Measurements from ENCODE around the gene MCF2L.
A peak's percentile ranks its signal among the peaks of the same experiment; 100 is the strongest.

The MCF2L gene

DNA sequence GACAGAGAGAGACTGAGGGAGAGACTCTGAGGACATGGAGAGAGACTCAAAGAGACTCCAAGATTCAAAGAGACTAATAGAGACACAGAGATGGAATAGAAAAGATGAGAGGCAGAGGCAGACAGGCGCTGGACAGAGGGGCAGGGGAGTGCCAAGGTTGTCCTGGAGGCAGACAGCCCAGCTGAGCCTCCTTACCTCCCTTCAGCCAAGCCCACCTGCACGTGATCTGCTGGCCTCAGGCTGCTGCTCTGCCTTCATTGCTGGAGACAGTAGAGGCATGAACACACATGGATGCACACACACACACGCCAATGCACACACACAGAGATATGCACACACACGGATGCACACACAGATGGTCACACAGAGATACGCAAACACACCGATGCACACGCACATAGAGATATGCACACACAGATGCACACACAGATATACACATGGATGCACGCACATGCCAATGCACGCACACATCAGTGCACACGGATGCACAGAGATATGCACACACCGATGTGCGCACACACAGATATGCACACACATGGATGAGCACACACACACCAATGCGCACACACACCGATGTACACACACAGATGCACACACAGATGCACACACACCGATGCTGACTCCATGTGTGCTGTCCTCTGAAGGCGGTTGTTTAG, 150.3 kb downstream of the MCF2L start:
- H3K9me3 ChIP-seq (ENCODE audit: control insufficient read depth, low read length): no peaks in the 10 kb centered on the region
- no peak overlapping the region for H3K9ac ChIP-seq (ENCODE audit: low read length)
- H3K27me3 ChIP-seq (replicated peaks; ENCODE audit: control insufficient read depth, insufficient read depth, low read length): peaks cover 32% of the 10 kb centered on the region
- no peaks in the 10 kb centered on the region for H3K36me3 ChIP-seq (ENCODE audit: control insufficient read depth, insufficient read depth, low read length, severe bottlenecking)
- H3K4me3 ChIP-seq (ENCODE audit: low read length): no peak overlapping the region
- no peak for DNase-seq (ENCODE audit: low read depth)
- H3K4me1 ChIP-seq (ENCODE audit: control insufficient read depth, insufficient read depth, low read length): peaks cover 10% of the 10 kb centered on the region

DNA sequence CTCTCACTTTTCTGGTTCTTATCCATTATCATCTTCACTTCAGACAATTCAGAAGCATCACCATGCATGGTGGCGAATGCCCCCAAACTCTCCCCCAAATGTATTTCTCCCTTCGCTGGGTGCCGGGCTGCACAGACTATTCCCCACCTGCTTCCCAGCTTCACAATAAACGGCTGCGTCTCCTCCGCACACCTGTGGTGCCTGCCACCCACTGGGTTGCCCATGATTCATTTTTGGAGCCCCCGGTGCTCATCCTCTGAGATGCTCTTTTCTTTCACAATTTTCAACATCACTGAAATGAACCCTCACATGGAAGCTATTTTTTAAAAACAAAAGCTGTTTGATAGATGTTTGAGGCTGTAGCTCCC, 150.8 kb downstream of the MCF2L start:
- no peak overlapping the region for H3K4me3 ChIP-seq (ENCODE audit: low read length)
- no peaks in the 10 kb centered on the region for H3K9me3 ChIP-seq (ENCODE audit: control insufficient read depth, low read length)
- H3K36me3 ChIP-seq (ENCODE audit: control insufficient read depth, insufficient read depth, low read length, severe bottlenecking): no peaks in the 10 kb centered on the region
- peaks cover 10% of the 10 kb centered on the region for H3K4me1 ChIP-seq (ENCODE audit: control insufficient read depth, insufficient read depth, low read length)
- H3K27me3 ChIP-seq (replicated peaks; ENCODE audit: control insufficient read depth, insufficient read depth, low read length): peaks cover 28% of the 10 kb centered on the region
- no peak overlapping the region for H3K9ac ChIP-seq (ENCODE audit: low read length)
- no peak for DNase-seq (ENCODE audit: low read depth)

GRCh38 chr13:113120300-113121182, 151.5 kb downstream of the MCF2L start:
- H3K27me3 ChIP-seq (replicated peaks; ENCODE audit: control insufficient read depth, insufficient read depth, low read length): peaks cover 22% of the 10 kb centered on the region

DNA sequence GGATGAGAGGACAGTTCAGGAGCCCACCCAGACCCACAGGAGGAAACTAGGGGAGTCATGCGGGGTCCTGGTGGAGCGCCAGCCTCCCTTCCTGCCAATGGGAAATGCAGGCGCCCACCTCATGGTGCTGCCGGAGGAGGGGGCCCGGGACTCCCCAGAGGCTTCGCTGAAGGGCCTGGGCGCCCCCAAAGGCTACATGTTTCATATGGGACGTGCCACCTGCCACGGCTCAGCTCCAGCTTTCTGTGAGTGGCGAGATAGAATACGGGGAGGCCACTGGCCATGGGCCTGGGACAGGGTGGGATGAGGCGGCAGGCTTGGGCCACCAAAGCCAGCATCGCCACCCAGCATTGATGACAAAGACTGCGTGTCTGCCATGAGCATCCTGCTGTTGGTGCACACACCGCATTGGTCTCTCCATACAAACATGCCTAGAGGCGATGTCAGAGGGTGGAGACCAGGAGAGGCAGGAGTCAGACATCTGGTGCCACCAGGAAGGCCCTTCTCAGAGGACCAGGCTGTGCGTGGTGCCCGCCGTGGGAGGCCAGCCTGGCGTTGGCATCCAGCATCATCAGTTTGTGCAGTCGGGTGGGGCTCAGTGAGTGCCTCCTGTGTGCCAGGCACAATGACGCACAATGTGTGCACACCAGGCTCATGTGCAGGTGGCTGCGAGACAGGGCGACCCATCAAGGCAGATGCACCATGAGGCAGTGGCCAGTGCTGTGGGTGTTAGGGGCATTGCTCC, 152.3 kb downstream of the MCF2L start:
- peaks cover 22% of the 10 kb centered on the region for H3K27me3 ChIP-seq (replicated peaks; ENCODE audit: control insufficient read depth, insufficient read depth, low read length)
- H3K4me1 ChIP-seq (ENCODE audit: control insufficient read depth, insufficient read depth, low read length): peaks cover 10% of the 10 kb centered on the region
- no peak overlapping the region for H3K9ac ChIP-seq (ENCODE audit: low read length)
- no peak for DNase-seq (ENCODE audit: low read depth)
- H3K4me3 ChIP-seq (ENCODE audit: low read length): no peak overlapping the region
- H3K9me3 ChIP-seq (ENCODE audit: control insufficient read depth, low read length): no peaks in the 10 kb centered on the region
- no peaks in the 10 kb centered on the region for H3K36me3 ChIP-seq (ENCODE audit: control insufficient read depth, insufficient read depth, low read length, severe bottlenecking)

More at GRCh38 chr13:113120300-113121182, 151.5 kb downstream of the MCF2L start:
- Histone ChIP-seq H3K4me1 (ENCODE audit: control insufficient read depth, insufficient read depth, low read length) (peaks cover 10% of the 10 kb centered on the region), H3K9me3 (ENCODE audit: control insufficient read depth, low read length) (no peaks in the 10 kb centered on the region), H3K4me3 (ENCODE audit: low read length) (no peak overlapping the region), H3K36me3 (ENCODE audit: control insufficient read depth, insufficient read depth, low read length, severe bottlenecking) (no peaks in the 10 kb centered on the region), H3K9ac (ENCODE audit: low read length) (no peak overlapping the region)
- DNase-seq (ENCODE audit: low read depth): no peak

DNA sequence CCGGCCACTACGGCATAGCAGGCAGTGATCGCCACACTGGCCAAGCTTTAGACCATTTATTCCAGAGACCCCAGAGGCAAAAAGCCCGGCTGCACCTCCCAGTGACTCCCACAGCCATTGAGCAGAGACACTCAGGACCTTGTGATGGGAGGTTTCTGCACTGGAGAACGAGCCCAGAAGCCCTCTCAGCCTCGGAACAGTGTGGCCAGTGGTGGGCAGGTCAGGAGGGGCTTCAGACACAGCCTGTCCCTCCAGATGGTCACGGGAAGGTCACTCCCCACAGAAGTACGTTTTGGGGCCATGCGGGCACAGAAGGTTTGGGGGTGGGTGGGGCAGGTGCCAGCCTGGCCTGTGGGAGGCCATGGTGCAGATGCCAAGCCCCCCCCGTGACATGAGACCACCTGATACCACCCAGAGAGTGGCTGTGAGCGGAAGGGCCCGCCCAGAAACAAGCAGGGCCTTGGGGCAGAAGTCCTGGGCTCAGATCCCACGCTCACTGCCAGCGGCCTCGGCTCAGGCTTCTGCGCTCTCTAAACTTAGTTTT, 153.0 kb downstream of the MCF2L start:
- DNase-seq (ENCODE audit: low read depth): no peak
- H3K27me3 ChIP-seq (replicated peaks; ENCODE audit: control insufficient read depth, insufficient read depth, low read length): peaks cover 22% of the 10 kb centered on the region
- H3K4me3 ChIP-seq (ENCODE audit: low read length): peak overlapping the region; percentile 53

DNA sequence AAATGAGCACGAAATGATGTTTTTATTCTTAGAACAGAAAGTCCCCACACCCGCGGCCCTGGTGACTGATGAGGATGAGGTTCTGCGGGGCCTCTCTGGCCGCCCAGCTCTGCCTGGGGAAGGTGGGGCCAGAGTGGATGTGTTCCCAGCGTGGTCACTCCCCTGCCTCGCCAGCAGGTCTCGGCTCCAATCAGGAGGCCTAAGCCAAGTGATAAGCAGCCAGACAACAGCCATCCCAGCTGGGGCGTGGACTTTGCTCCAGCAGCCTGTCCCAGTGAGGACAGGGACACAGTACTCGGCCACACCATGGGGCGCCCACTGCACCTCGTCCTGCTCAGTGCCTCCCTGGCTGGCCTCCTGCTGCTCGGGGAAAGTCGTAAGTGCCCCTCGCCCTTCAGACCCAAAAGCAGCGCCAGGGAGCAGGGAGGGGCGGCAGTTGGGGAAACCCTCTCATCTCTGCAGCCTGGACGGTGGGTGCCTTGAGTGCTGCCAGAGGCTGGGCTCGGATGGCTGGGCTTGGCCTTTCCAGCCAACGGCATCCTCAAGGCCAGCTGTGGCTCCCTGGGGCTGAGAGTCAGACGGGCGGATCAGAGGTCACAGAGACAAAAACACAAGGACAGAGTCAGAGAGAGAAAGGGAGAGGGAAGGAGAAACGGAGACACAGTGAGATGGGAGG, 153.7 kb downstream of the MCF2L start, which contains the start of gene F10:
F10 (plus strand) TSS at position 250 of the 676 bp plus-strand sequence; CDS start at position 307, 57 bp downstream.
- DNase-seq (ENCODE audit: low read depth): peak; percentile 88
- peak within 1 kb of the TSS; percentile 53 for H3K4me3 ChIP-seq (ENCODE audit: low read length)
- H3K4me1 ChIP-seq (ENCODE audit: control insufficient read depth, insufficient read depth, low read length): peaks cover 10% of the 10 kb centered on the region
- H3K27me3 ChIP-seq (replicated peaks; ENCODE audit: control insufficient read depth, insufficient read depth, low read length): peaks cover 22% of the 10 kb centered on the region
- no peaks in the 10 kb centered on the region for H3K9me3 ChIP-seq (ENCODE audit: control insufficient read depth, low read length)
- peak within 1 kb of the TSS; percentile 52 for H3K9ac ChIP-seq (ENCODE audit: low read length)
- H3K36me3 ChIP-seq (ENCODE audit: control insufficient read depth, insufficient read depth, low read length, severe bottlenecking): no peaks in the 10 kb centered on the region

More for the DNA sequence above, 153.0 kb downstream of the MCF2L start:
- peak overlapping the region; percentile 52 for H3K9ac ChIP-seq (ENCODE audit: low read length)
- H3K9me3 ChIP-seq (ENCODE audit: control insufficient read depth, low read length): no peaks in the 10 kb centered on the region
- H3K36me3 ChIP-seq (ENCODE audit: control insufficient read depth, insufficient read depth, low read length, severe bottlenecking): no peaks in the 10 kb centered on the region
- H3K4me1 ChIP-seq (ENCODE audit: control insufficient read depth, insufficient read depth, low read length): peaks cover 10% of the 10 kb centered on the region

GRCh38 chr13:113123226-113124201, 154.5 kb downstream of the MCF2L start:
- Histone ChIP-seq H3K36me3 (ENCODE audit: control insufficient read depth, insufficient read depth, low read length, severe bottlenecking) (no peaks in the 10 kb centered on the region), H3K9me3 (ENCODE audit: control insufficient read depth, low read length) (no peaks in the 10 kb centered on the region), H3K4me3 (ENCODE audit: low read length) (peak overlapping the region; percentile 53), H3K9ac (ENCODE audit: low read length) (peak overlapping the region; percentile 7), H3K4me1 (ENCODE audit: control insufficient read depth, insufficient read depth, low read length) (peaks cover 10% of the 10 kb centered on the region), H3K27me3 (replicated peaks; ENCODE audit: control insufficient read depth, insufficient read depth, low read length) (peaks cover 14% of the 10 kb centered on the region)
- no peak for DNase-seq (ENCODE audit: low read depth)

DNA sequence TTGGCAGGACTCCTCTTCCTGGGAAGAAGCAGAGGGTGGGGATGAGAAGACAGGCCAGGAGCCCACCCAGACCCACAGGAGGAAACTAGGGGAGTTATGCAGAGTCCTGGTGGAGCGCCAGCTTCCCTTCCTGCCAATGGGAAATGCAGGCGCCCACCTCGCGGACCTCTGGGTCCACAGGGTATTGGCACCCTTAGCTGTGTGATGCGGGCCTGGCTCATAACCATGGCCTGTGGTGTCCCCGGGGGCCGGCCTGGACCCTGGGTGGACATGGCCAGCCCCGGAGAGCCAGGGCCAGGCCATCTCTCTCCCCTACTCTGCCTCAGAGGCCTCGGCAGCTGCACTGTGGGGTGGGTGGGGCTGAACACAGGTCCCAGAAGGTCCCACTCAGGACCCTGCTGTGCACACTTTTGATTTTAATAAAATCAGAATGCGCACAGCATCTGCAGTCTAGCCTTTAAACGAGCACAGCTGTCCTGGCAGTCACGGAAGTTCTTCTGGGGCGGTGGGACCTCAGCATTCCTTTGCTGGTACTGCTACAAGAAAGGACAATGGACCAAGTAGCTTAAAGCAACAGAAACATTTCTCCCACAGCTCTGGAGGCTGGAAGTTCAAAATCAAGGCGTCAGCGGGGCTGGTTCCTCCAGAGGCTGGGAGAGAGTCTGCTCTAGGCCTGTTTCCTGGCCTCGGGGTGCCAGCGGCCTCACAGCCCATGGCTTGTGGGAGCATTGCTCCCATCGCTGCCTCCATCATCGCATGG, 155.4 kb downstream of the MCF2L start:
- H3K9ac ChIP-seq (ENCODE audit: low read length): no peak overlapping the region
- H3K36me3 ChIP-seq (ENCODE audit: control insufficient read depth, insufficient read depth, low read length, severe bottlenecking): no peaks in the 10 kb centered on the region
- DNase-seq (ENCODE audit: low read depth): no peak

GRCh38 chr13:113125506-113126264, 156.7 kb downstream of the MCF2L start:
- peaks cover 10% of the 10 kb centered on the region for H3K4me1 ChIP-seq (ENCODE audit: control insufficient read depth, insufficient read depth, low read length)
- no peaks in the 10 kb centered on the region for H3K9me3 ChIP-seq (ENCODE audit: control insufficient read depth, low read length)
- DNase-seq (ENCODE audit: low read depth): no peak
- no peaks in the 10 kb centered on the region for H3K27me3 ChIP-seq (replicated peaks; ENCODE audit: control insufficient read depth, insufficient read depth, low read length)
- no peak overlapping the region for H3K4me3 ChIP-seq (ENCODE audit: low read length)
- H3K36me3 ChIP-seq (ENCODE audit: control insufficient read depth, insufficient read depth, low read length, severe bottlenecking): no peaks in the 10 kb centered on the region
- H3K9ac ChIP-seq (ENCODE audit: low read length): no peak overlapping the region

More for the DNA sequence above, 155.4 kb downstream of the MCF2L start:
- Histone ChIP-seq H3K4me1 (ENCODE audit: control insufficient read depth, insufficient read depth, low read length) (peaks cover 10% of the 10 kb centered on the region), H3K27me3 (replicated peaks; ENCODE audit: control insufficient read depth, insufficient read depth, low read length) (peaks cover 6% of the 10 kb centered on the region), H3K9me3 (ENCODE audit: control insufficient read depth, low read length) (no peaks in the 10 kb centered on the region), H3K4me3 (ENCODE audit: low read length) (no peak overlapping the region)

Data from adipocyte (in vitro differentiated cells).